Rectal smooth muscle tissue (tissue), 1 donor: ENCODE results near the gene PXK.
"Not testable (repeated sequence)": the region's sequence is repeated elsewhere in the genome, so short reads cannot be mapped to it uniquely, and the experiment has no call there.

Source experiments
- H3K27ac ChIP-seq: one replicate; pipeline ENCODE4 v1.7.0; 2013; ENCODE audit warnings: low read depth, low read length, inconsistent platforms
- H3K27me3 ChIP-seq: one replicate; pipeline ENCODE4 v1.7.0; 2013; ENCODE audit warnings: low read length; ENCODE audit not compliant: control insufficient read depth, insufficient read depth
- H3K36me3 ChIP-seq: one replicate; pipeline ENCODE4 v1.7.0; 2013; ENCODE audit warnings: low read length; ENCODE audit not compliant: control insufficient read depth, insufficient read depth
- H3K4me1 ChIP-seq: one replicate; pipeline ENCODE4 v1.7.0; 2013; ENCODE audit warnings: low read length; ENCODE audit not compliant: control insufficient read depth, insufficient read depth
- H3K4me3 ChIP-seq: one replicate; pipeline ENCODE4 v1.7.0; 2013; ENCODE audit warnings: low read length
- H3K9ac ChIP-seq: one replicate; pipeline ENCODE4 v1.7.0; 2013; ENCODE audit warnings: low read length

The PXK gene

DNA sequence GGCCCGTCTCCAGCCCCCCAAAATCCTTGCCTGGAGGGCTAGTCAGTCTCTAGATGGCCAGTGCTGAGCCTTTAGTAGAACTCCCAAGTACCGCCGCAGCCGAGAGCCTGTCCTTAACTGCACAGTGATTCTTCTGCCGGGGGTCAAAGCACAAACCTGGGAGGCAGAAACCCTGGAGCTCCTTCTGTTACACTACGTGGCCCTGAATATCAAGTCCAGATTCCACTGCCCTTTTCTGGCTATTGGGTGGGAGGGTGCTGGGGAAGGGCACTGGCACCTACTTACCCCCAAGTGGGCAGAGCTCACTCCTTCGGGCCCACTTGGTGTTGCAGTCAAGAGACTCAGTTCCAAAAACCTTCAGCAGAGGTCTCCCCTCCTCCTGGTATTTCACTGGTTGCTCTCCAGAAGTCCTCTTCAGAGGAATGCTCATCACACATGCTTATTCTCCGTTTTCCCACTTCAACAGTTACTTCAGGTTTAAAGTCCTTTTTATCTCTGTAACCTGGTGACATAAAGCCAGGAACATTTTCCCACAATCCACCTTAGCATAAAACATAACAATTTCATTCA, 90.1 kb downstream of the PXK start:
- Histone ChIP-seq H3K27ac (no peak overlapping the region), H3K4me3 (no peak overlapping the region), H3K9ac (no peak overlapping the region), H3K27me3 (no peaks in the 10 kb centered on the region), H3K4me1 (no peaks in the 10 kb centered on the region), H3K36me3 (peaks cover 31% of the 10 kb centered on the region)

DNA sequence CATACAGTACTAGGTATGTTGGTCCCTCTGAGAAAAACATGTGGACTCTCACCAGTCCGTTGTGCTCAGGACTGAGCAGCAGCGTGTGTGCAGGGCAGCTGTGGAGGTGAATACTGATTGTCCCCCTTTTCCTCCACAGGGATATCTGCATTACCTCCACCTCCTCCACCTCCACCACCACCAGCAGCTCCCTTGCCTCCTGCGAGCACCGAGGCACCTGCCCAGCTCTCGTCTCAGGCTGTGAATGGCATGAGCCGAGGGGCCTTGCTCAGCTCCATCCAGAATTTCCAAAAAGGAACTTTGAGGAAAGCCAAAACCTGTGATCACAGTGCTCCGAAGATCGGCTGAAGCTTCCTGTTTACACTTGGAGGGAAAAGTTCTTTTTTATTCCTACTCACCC, 91.9 kb downstream of the PXK start:
- Histone ChIP-seq H3K4me1 (no peaks in the 10 kb centered on the region), H3K27me3 (no peaks in the 10 kb centered on the region), H3K4me3 (no peak overlapping the region), H3K27ac (peak overlapping the region; percentile 43), H3K9ac (no peak overlapping the region), H3K36me3 (peaks cover 38% of the 10 kb centered on the region)

DNA sequence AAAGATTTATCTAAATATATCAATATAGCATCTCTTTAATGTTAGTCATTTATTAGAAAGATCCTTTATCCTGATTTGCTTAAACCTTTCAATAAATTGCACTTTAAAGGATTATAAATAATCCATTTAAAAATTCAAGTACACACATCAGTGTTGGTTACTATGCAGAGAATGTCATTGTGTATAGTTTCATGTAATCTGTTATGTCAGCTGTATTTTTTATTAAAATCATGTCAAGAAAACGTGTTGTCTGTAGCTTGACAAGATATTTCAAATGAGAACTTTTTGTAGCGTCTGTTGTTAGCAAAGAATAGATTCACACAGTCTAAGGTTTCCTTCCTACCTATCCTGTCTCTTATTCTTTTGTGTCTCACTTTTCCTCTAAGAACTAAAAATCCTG, 93.1 kb downstream of the PXK start:
- peaks cover 42% of the 10 kb centered on the region for H3K36me3 ChIP-seq
- H3K9ac ChIP-seq: no peak overlapping the region
- H3K4me3 ChIP-seq: no peak overlapping the region
- H3K27ac ChIP-seq: no peak overlapping the region
- H3K4me1 ChIP-seq: no peaks in the 10 kb centered on the region
- H3K27me3 ChIP-seq: no peaks in the 10 kb centered on the region

DNA sequence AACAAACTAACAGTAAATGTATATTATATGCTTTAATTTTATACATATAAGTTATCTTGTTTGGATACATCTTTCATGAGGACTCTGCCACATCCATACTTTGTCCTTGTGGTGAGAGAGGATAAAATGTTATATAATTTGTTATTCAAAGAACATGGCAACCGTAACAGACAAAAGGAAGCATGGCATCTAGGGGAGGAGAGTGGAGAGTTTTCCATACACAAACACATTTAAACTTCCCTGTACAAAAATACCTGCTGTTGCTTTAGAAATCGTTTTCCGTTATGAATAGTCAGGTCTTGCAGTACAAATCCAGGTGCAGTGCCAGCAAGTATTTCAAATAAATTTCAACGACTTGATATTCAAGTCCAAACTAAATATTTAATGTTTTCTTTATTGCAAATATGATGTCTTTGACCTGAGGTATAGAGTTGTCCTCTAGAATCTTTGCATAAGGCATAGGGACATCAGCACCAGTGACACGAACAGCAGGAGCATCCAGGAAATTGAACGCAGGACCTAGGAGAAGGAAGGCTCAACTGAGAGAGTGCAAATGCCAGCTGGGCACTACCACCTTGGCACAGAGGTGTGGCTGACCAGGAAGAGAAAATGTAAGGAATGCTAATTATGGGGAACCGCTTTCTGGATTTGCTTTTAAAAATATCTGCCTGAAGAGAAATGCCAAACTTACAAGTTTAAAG, 95.1 kb downstream of the PXK start:
- peaks cover 4% of the 10 kb centered on the region for H3K4me1 ChIP-seq
- no peak overlapping the region for H3K4me3 ChIP-seq
- H3K36me3 ChIP-seq: peaks cover 28% of the 10 kb centered on the region
- H3K9ac ChIP-seq: no peak overlapping the region
- H3K27ac ChIP-seq: no peak overlapping the region
- no peaks in the 10 kb centered on the region for H3K27me3 ChIP-seq

DNA sequence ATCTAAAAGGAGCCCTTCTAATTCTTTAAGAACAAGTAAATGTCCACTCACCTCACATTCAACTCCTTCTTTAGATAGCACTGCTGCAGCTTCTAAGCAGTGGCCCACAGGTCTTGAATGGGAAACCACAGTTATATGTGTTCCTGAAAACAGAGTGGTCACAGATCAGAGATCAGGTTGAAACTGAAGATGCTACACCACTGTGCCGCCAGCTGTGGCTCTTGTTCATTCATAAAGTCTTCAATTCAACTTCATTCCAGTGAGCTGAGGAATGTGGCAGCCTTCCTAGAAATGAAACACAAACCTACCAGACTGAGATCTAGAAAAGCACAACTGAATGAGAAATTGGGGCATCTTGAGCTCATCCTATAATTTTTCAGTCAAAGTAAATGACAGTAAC, 97.0 kb downstream of the PXK start:
- Histone ChIP-seq H3K27me3 (no peaks in the 10 kb centered on the region), H3K36me3 (peaks cover 25% of the 10 kb centered on the region), H3K4me1 (peaks cover 6% of the 10 kb centered on the region), H3K9ac (no peak overlapping the region), H3K27ac (no peak overlapping the region), H3K4me3 (no peak overlapping the region)

DNA sequence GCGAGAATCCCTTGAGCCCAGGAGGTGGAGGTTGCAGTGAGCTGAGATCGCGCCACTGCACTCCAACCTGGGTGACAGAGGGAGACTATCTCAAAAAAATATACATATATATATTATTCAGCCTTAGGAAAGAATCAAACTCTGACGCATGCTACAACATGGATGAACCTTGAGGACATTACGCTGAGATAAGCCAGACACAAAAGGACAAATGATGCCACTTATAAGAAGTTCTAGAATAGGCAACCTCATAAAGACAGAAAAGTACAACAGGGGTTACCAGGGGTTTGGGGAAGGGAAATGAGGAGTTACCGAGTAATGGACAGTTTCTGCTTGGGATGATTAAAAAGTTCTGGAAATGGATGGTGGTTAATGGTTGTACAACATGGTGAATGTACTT, 100.2 kb downstream of the PXK start:
- Histone ChIP-seq H3K4me3 (peak overlapping the region; percentile 83), H3K36me3 (peaks cover 14% of the 10 kb centered on the region), H3K9ac (no peak overlapping the region), H3K27ac (peak overlapping the region; percentile 94), H3K27me3 (no peaks in the 10 kb centered on the region), H3K4me1 (peaks cover 11% of the 10 kb centered on the region)

DNA sequence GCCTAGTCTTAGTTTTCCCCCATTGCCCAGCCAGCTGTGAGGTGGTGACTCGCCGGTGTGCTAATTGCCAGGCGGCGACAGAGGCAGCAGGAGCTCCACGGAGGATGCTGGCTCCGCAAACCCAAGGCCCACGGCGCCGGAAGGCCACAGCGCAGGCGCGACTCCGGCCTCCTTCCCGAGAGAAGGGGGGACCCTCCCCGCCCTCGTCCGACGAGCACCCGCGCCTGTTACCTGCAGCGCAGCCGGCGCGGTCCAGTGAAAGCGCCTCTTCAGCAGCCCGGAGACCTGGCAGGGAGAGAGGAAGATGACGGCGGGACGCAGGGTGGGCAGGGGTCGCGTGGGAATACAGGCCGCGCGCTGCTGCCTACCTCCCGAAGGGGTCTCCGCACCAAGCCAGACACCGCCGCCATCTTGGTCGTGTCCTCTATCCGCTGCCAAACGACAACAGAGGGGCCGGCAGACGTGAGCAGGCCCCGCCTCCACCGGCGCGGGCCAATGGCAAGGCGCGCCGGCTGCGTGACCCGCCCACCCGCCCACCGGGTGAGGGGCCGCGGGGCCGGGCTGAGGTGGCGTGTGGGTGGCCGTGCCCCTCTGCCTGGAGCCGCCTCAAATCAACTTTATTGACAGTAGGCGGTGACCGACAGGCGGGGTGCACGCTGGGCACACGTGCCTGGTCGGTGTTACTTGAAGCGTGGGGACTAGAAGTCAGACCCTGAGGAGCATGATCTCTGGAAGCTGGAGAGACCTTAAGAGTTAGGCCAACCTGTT, 100.9 kb downstream of the PXK start, which contains the start of gene PDHB:
Gene PDHB, minus strand, starts transcription at position 433 of the 768 bp plus-strand sequence. Its CDS starts 23 bp downstream, at position 410.
- H3K4me1 ChIP-seq: peaks cover 11% of the 10 kb centered on the region
- no peak within 1 kb of the TSS for H3K9ac ChIP-seq
- H3K36me3 ChIP-seq: peaks cover 14% of the 10 kb centered on the region
- H3K27ac ChIP-seq: peak within 1 kb of the TSS; percentile 94
- no peaks in the 10 kb centered on the region for H3K27me3 ChIP-seq
- H3K4me3 ChIP-seq: peak within 1 kb of the TSS; percentile 83

DNA sequence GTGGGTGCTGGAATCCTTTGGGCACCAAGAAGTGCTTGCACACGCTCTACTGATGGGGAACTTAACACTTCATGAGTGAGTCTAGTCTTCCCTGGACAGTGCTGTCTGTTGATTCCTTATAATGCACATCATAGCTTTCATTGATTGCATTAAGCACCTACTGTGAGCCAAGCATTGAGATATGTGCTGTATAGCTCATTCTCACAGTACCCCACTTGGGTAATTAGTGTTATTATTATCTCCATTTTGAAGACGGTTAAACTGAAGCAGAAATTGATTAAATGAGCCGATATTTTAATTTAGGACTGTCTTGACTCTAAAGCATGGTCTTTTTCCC, 101.4 kb downstream of the PXK start:
- peaks cover 12% of the 10 kb centered on the region for H3K36me3 ChIP-seq
- H3K27me3 ChIP-seq: no peaks in the 10 kb centered on the region
- H3K4me3 ChIP-seq: peak overlapping the region; percentile 83
- peaks cover 11% of the 10 kb centered on the region for H3K4me1 ChIP-seq
- H3K9ac ChIP-seq: no peak overlapping the region
- peak overlapping the region; percentile 94 for H3K27ac ChIP-seq

DNA sequence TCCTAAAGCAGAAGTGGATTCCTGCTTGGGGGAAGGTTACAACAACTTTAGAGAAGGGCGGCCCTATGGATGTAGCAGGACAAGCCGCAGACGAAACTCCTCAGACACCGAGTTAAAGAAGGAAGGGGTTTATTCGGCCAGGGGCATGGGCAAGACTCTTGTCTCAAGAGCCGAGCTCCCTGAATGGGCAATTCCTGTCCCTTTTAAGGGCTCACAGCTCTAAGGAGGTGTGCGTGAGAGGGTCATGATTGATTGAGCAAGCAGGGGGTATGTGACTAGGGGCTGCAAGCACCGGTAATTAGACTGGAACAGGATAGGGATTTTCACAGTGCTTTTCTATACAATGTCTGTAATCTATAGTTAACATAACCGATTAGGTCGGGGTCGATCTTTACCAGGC, 101.8 kb downstream of the PXK start:
- H3K4me1 ChIP-seq: peaks cover 11% of the 10 kb centered on the region
- peaks cover 8% of the 10 kb centered on the region for H3K36me3 ChIP-seq
- peak overlapping the region; percentile 83 for H3K4me3 ChIP-seq
- H3K27ac ChIP-seq: peak overlapping the region; percentile 94
- no peak overlapping the region for H3K9ac ChIP-seq
- H3K27me3 ChIP-seq: no peaks in the 10 kb centered on the region

DNA sequence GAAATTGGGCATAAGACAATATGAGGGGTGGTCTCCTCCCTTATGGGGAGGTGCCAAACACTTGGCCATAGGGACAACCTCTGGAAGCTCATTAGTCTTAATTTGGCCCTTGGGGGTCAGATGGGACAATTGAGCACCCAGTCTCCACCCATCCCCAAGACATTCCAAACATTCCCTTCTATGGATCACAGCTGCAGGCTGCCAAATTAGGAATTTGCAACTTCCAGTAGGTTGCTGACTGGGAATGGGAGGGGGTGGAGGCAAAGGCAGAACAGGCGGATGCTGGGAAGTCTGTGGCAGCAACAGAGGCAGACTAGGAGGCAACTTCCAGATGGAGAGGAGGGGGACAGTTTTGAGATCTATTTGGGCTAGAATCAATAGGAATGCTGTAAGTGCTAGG, 102.3 kb downstream of the PXK start:
- H3K4me1 ChIP-seq: peaks cover 11% of the 10 kb centered on the region
- peaks cover 5% of the 10 kb centered on the region for H3K36me3 ChIP-seq
- peak overlapping the region; percentile 33 for H3K27ac ChIP-seq
- H3K27me3 ChIP-seq: no peaks in the 10 kb centered on the region
- H3K9ac ChIP-seq: no peak overlapping the region
- H3K4me3 ChIP-seq: no peak overlapping the region

DNA sequence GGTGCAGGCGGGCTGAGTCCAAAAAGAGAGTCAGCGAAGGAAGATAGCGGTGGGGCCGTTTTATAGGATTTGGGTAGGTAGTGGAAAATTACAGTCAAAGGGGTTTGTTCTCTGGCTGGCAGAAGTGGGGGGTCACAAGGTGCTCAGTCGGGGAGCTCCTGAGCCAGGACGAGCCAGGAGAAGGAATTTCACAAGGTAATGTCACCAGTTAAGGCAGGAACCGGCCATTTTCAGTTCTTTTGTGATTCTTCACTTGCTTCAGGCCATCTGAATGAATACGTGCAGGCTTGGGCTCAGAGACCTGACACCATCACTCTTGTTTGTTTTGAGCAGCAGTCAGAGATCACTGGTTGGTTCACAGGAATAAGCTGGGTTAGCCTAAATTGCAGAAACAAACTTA, 104.6 kb downstream of the PXK start:
- H3K4me1 ChIP-seq, H3K36me3 ChIP-seq, H3K27me3 ChIP-seq, H3K4me3 ChIP-seq, H3K27ac ChIP-seq, H3K9ac ChIP-seq: not testable (repeated sequence)

DNA sequence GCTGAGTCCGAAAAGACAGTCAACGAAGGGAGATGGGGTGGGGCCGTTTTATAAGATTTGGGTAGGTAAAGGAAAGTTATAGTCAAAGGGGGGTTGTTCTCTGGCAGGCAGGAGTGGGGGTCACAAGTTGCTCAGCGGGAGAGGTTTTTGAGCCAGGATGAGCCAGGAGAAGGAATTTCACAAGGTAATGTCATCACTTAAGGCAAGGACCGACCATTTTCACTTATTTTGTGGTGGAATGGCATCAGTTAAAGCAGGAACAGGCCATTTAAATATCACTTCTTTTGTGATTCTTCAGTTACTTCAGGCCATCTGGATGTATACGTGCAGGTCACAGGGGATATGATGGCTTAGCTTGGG, 108.3 kb downstream of the PXK start:
- H3K36me3 ChIP-seq, H3K27me3 ChIP-seq, H3K4me1 ChIP-seq, H3K4me3 ChIP-seq, H3K27ac ChIP-seq, H3K9ac ChIP-seq: not testable (repeated sequence)
